Endothelial cell of umbilical vein (primary cell): ENCODE results near the gene SPATA31E1.
"Not testable (repeated sequence)": the region's sequence is repeated elsewhere in the genome, so short reads cannot be mapped to it uniquely, and the experiment has no call there.

Experiments
- EZH2 ChIP-seq: IDR thresholded peaks from 2 replicates; pipeline ENCODE4 v1.6.1; 2012; ENCODE audit warnings: borderline replicate concordance, low read depth, mild to moderate bottlenecking, moderate library complexity, low read length, inconsistent platforms; ENCODE audit not compliant: severe bottlenecking
- GATA2 ChIP-seq: IDR thresholded peaks from 2 replicates; pipeline ENCODE4 v1.7.0; 2011; ENCODE audit warnings: low read depth, mild to moderate bottlenecking, moderate library complexity, mixed read lengths, low read length; ENCODE audit not compliant: insufficient read length, insufficient read depth
- POLR2A ChIP-seq: IDR thresholded peaks from 2 replicates; pipeline ENCODE4 v1.6.1; 2012; ENCODE audit warnings: low read depth, mild to moderate bottlenecking, control low read depth, low read length
- POLR2AphosphoS5 ChIP-seq: IDR thresholded peaks from 2 replicates; pipeline ENCODE4 v1.6.1; 2012; ENCODE audit warnings: low read depth, mild to moderate bottlenecking, control low read depth, low read length, moderate library complexity; ENCODE audit not compliant: insufficient read depth
- TF ChIP-seq, protein P1 (sequence below), 2 donors: IDR thresholded peaks; 1 replicate in 1 of 2; 2 replicates in 1 of 2; pipeline ENCODE4 v1.5.1; 2011; ENCODE audit warnings: low read length in 2 of 2, mild to moderate bottlenecking in 2 of 2, moderate library complexity in 2 of 2, control low read depth in 1 of 2, inconsistent platforms in 1 of 2, low read depth in 1 of 2; ENCODE audit not compliant: insufficient read depth in 1 of 2; ENCODE audit errors: extremely low read depth in 1 of 2
- TF ChIP-seq, protein P2 (sequence below): IDR thresholded peaks from 2 replicates; pipeline ENCODE4 v1.6.1; 2011; ENCODE audit not compliant: insufficient read depth, insufficient read length

DNA sequence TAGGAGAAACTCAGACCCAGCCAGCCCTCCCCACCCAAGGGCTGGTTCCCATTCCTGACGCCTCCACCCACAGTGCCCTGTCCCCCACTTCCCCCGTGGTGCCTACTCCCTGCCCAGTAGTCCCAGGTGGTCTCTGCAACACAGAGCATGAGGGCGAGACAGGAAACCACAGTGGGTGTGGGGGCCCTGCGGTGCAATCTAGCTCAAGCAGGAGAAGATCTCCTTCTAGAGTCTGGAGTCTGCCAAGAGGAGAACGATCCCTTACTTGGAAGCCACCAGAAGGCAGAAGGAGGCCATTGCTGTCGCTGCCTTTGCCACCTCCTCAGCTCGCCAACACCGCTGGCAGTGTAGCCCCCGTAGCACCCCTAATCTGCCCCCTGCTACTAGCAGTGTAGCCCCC lies 55.2 kb downstream of the SPATA31E1 start:
- not testable (repeated sequence) for TF ChIP-seq POLR2A, GATA2, EZH2, POLR2AphosphoS5
- TF ChIP-seq, protein P1, sequence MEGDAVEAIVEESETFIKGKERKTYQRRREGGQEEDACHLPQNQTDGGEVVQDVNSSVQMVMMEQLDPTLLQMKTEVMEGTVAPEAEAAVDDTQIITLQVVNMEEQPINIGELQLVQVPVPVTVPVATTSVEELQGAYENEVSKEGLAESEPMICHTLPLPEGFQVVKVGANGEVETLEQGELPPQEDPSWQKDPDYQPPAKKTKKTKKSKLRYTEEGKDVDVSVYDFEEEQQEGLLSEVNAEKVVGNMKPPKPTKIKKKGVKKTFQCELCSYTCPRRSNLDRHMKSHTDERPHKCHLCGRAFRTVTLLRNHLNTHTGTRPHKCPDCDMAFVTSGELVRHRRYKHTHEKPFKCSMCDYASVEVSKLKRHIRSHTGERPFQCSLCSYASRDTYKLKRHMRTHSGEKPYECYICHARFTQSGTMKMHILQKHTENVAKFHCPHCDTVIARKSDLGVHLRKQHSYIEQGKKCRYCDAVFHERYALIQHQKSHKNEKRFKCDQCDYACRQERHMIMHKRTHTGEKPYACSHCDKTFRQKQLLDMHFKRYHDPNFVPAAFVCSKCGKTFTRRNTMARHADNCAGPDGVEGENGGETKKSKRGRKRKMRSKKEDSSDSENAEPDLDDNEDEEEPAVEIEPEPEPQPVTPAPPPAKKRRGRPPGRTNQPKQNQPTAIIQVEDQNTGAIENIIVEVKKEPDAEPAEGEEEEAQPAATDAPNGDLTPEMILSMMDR (IDR thresholded peaks at IDR 0.05; ENCODE audit: extremely low read depth in 1 of 2, insufficient read depth in 1 of 2, low read depth in 1 of 2, low read length in 2 of 2), result not testable (repeated sequence)
- TF ChIP-seq, protein P2, sequence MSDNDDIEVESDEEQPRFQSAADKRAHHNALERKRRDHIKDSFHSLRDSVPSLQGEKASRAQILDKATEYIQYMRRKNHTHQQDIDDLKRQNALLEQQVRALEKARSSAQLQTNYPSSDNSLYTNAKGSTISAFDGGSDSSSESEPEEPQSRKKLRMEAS, result not testable (repeated sequence)
